Stimulated activated CD8-positive, alpha-beta memory T cell treated with anti-CD3 and anti-CD28 coated beads, Interleukin-4, amount 100 ng/mL, for 24 hours (primary cell): ENCODE data around the gene DGKI.
"Not testable (repeated sequence)": the region's sequence is repeated elsewhere in the genome, so short reads cannot be mapped to it uniquely, and the experiment has no call there.

Source experiments
- DNase-seq: peaks from one replicate; pipeline ENCODE4 v3.0.0-alpha.2; 2020; ENCODE audit warnings: low read depth

The DGKI gene

GRCh38 chr7:137462847-137463246 is 383.9 kb downstream of the DGKI start:
- DNase-seq = no peak

DNA sequence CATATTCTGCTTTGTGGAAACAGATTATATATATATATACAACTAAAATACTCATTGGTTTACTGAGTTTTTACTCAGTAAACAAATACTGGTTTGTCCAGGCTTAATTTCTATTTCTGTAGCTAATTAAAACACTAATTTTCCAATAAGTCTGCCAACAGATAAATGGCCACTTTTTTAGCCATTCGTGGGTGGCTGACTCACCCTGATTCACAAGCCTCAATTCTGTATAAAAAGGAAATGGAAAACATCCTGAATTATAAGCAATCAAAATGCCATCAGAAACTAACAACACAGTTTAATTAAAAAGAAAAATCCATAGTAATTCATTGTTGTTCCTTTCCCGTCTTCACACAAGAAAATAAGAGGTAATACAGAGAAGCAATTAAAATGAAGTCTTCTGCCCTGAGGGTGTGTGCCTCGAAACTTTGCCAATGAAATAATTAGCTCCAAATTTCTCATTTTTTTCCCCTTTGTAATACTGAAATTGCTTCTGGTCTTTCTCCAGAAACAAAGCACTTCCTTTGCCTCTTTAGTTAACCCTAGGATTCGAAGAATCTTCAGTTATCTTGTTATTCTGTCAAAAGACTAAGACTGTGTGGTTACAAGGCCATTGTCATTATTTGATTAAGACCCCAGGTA is 384.6 kb downstream of the DGKI start:
- DNase-seq = no peak

GRCh38 chr7:137458399-137458798 is 388.4 kb downstream of the DGKI start:
- DNase-seq = no peak

GRCh38 chr7:137454767-137455166 is 392.0 kb downstream of the DGKI start:
- DNase-seq = no peak

GRCh38 chr7:137454246-137454724 is 392.5 kb downstream of the DGKI start:
- DNase-seq = no peak

- DNase-seq = no peak
Measured at GRCh38 chr7:137453356-137453755, 393.4 kb downstream of the DGKI start.

GRCh38 chr7:137449016-137449415 is 397.8 kb downstream of the DGKI start:
- no peak for DNase-seq

DNA sequence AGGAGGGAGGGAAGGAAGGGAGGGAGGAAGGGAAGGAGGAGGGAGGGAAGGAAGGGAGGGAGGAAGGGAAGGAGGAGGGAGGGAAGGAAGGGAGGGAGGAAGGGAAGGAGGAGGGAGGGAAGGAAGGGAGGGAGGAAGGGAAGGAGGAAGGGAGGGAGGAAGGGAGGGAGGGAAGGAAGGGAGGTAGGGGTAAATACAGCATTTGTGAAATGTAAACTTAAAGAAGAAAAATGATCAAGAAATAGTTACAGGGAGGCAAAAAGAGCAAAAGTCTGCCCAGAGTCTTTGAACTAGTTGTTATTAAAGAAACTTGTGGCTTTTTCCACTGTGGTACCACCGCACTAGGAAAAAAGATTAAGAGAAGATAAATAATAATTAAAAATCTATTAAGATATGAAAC is 398.2 kb downstream of the DGKI start:
- DNase-seq = not testable (repeated sequence)

GRCh38 chr7:137446025-137446424 is 400.7 kb downstream of the DGKI start:
- no peak for DNase-seq

GRCh38 chr7:137445268-137445667 is 401.5 kb downstream of the DGKI start:
- DNase-seq = no peak

- DNase-seq = no peak
Measured at GRCh38 chr7:137443616-137444015, 403.2 kb downstream of the DGKI start.

DNA sequence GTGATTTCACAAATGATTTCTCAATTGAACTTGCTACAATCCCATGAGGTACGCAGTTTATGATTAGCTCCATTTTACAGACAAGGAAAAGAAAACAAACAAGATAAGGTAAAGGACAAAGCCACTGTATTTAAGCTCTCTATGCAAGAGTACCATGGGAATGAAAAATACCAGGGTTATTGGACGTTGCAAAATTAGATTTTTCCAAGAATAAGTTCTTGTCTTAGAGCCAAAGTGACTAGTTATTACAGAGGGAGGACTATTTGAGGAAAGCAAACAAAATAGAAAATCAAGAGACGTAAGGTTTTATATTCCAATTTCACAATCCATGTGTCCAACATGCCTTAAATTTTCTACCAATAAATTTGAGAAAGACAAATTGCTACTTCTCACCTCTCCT is 405.3 kb downstream of the DGKI start:
- no peak for DNase-seq

- no peak for DNase-seq
Measured at GRCh38 chr7:137439829-137440825, 406.6 kb downstream of the DGKI start.

GRCh38 chr7:137434946-137435345 is 411.8 kb downstream of the DGKI start:
- DNase-seq = no peak

DNA sequence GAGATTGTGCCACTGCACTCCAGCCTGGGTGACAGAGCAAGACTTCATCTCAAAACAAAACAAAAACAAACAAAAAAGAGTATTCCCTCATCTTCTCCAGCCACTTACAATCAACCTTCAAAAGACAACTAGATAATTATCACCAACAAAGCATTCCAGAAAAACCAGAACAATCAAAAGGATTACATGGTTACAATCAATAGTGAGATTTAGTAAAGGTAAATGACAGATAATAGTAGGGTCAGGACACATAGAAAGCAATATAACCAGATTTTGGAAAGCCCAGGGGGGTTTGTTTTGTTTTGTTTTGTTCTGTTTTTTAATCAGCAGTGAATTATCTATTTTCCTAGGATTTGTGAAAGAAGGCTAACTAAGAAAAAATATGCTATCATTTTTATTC is 412.2 kb downstream of the DGKI start:
- DNase-seq = no peak

DNA sequence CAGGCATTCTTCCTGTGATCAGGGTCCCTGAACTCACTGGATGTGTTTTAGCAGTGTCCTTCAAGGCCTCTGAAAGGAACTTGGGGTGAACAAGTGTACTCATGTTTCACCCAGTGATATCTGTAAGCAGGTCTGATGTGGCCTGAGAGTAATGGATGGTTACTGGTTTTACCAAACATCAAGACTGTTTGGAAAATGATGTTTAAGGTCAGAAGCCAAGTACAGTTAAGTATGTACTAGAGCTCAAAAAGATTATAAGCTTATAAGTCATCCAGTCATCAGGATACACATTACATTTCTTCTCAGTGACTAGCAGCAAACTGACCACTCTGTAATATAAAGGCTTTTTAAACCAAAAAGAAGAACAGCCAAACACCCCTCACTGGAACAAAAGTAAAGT is 423.5 kb downstream of the DGKI start:
- no peak for DNase-seq

DNA sequence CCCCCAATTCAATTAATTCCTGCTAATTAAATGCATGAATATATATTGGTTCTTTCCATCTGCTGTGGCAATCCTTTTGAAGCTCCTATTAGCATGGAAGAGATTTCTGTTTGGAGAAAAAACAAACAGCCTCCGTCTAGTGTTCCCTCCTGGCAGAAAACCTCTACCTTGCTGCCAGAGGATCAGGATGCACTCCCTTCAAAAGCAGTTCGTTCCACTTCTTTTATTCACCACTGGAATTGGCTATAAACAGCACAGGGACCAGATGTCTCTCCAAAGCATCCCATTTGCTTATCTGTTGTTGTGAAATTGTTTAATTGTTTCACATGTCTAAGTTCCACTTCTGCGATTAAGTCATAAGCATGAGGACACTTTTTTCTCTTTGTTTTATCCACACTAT is 425.4 kb downstream of the DGKI start:
- no peak for DNase-seq

DNA sequence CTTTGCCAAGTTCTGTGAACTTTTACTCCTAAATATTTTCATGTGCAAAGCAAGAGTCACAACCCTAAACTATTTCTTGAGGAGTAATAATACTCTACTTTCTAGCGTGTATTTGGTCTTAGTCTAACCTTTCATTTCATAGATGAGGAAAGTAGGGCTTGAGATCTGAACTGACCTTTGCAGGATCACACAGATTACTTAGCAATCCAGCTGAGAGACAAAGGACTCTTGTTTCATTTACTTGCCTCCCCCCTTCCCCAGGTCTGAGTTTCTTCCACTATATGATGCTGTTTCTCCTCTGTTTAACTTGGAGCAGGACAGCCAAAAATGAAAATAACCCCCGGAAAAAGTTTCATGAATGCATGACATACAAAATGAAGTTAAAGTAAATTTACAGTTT is 427.9 kb downstream of the DGKI start:
- DNase-seq = no peak

DNA sequence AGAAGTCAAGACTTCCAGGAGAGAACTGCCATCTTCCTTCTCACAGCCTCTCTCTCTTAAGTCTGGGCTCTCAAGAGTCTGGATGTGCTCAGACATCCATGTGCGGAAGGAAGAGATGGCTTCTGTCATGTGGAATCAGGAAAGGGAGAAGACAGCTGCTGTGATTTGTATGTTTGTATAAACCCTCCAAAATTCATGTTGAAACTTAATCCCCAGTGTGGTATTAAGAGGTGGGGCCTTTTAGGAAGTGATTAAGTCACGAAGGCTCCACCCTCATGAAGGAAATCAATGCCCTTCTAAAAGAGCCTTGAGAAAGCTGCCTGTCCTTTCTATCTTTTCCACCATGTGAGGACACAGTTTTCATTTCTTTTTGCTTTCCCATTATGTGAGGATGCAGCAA is 429.3 kb downstream of the DGKI start:
- no peak for DNase-seq

DNA sequence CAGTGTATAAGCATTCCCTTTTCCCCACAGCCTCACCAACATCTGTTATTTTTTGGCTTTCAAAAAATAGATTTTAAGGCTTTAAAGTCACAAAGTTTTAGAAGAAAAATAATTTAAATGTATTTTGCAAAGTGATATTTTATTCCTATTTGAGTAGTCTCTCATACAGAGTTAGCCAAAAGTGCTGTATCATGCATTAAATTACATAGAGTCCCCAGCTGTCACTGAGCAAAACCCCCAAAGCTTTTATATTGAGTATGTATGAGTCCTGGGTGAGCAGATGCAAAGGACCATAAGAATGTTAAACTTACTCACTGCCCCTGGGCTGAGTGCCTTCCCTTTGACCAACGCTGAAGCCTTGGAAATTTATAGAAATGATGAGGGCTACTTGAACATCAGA is 432.9 kb downstream of the DGKI start:
- no peak for DNase-seq

DNA sequence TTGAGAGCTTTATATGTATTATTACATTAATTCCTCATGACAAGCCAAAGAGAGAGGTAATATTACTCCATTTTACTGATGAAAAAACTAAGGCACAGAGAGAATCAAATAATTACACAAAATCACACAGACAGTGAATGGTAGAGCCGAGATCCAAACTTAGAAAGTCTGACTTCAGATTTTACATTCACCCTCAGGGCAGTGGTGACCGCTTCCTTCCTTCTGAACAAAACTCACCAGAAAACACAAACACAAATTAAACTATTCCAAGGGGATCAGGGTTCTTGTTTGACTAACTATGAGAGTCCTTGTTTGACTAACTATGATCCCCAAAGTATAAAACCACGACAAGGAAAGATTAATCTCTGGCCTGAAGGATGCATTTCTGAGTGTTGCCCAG is 435.3 kb downstream of the DGKI start:
- DNase-seq = no peak

DNA sequence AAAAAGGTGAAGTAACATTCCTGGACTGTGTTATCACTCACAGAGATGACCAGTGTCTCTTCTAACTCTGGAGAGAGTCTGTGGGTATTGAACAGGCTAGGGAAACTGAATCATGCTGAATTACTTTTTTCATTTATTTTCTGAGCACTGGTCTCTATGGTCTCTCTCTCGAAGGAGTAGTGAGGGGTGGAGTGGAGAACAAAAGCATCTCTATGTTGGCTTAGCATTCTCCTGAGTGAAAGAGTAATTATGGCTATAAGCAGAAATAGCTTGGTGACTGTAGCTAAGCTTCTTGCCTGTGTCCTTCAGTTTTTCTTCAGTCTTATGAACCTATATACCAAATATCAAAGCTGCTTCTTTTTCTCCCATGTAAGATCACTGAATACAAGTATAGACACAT is 438.6 kb downstream of the DGKI start:
- no peak for DNase-seq

DNA sequence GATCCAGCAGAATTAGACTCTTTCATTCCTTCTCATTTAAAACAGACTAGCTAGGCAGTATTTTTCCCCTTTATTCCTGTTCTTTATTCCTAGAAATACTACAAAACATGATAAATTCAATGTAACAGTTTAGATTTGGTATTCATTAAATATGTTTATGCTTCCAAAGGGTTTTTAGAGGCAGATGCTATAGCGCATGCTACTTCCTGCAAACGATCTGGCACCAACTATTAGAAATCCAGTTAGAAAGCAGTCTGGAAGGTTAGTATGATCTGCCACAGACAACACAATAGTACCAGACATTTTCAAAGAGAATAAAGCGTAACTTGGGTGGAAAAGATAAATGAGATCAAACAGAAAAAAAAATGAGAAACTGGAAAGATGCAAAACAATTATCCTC is 439.7 kb downstream of the DGKI start:
- no peak for DNase-seq
